WI38 (cell line): ENCODE data around the gene BRD7.

Source experiments
- H3K4me3 ChIP-seq: 2 replicates; pipeline ENCODE4 v1.5.1; 2011; ENCODE audit warnings: low read depth, mild to moderate bottlenecking, control low read depth, low read length
- TF ChIP-seq, protein P1 (sequence below): IDR thresholded peaks from 2 replicates; pipeline ENCODE4 v1.5.1; 2012; ENCODE audit warnings: low read depth, mild to moderate bottlenecking, control low read depth, low read length

Gene BRD7

GRCh38 chr16:50272111-50272571 lies 96.6 kb downstream of the BRD7 start:
- TF ChIP-seq, protein P1, sequence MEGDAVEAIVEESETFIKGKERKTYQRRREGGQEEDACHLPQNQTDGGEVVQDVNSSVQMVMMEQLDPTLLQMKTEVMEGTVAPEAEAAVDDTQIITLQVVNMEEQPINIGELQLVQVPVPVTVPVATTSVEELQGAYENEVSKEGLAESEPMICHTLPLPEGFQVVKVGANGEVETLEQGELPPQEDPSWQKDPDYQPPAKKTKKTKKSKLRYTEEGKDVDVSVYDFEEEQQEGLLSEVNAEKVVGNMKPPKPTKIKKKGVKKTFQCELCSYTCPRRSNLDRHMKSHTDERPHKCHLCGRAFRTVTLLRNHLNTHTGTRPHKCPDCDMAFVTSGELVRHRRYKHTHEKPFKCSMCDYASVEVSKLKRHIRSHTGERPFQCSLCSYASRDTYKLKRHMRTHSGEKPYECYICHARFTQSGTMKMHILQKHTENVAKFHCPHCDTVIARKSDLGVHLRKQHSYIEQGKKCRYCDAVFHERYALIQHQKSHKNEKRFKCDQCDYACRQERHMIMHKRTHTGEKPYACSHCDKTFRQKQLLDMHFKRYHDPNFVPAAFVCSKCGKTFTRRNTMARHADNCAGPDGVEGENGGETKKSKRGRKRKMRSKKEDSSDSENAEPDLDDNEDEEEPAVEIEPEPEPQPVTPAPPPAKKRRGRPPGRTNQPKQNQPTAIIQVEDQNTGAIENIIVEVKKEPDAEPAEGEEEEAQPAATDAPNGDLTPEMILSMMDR = no peak
- H3K4me3 ChIP-seq = no peak overlapping the region

- TF ChIP-seq, protein P1 = no peak
- no peak overlapping the region for H3K4me3 ChIP-seq
Measured at GRCh38 chr16:50271148-50272041, 97.4 kb downstream of the BRD7 start.

GRCh38 chr16:50270510-50271147 lies 98.2 kb downstream of the BRD7 start:
- TF ChIP-seq, protein P1 = no peak
- H3K4me3 ChIP-seq = no peak overlapping the region

DNA sequence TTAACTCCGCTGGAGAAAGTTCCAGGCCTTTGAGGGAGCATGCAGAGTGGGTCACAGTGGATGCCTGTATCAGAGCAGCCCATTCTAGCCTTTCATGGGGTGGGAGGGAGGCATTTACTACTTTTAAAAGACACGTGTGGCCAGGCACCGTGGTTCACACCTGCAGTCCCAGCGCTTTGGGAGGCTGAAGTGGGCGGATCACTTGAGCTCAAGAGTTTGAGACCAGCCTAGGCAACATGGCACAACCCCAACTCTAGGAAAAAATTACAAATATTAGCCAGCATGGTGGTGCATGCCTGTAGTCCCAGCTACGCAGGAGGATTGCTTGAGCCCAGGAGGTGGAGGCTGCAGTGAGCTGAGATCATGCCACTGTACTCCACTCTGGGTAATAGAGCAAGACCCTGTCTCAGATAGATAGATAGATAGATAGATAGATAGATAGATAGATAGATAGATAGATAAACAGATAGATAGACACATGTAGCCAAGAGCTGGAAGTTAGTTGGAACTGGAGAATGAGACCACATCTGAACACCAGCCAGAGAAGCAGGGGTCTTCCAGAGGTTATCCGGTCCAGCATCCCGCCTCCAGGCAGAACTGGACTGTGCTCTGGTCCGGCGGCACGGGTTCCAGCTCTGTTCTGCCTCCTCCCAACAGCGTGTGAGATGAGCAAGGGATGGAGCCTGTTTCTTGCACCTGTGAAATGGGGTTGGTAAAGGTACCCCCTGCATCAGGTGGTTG lies 98.8 kb downstream of the BRD7 start:
- TF ChIP-seq, protein P1 = no peak
- H3K4me3 ChIP-seq = no peak overlapping the region

- TF ChIP-seq, protein P1 = no peak
- H3K4me3 ChIP-seq = no peak overlapping the region
Measured at GRCh38 chr16:50269061-50269705, 99.6 kb downstream of the BRD7 start.

- H3K4me3 ChIP-seq = no peak overlapping the region
- TF ChIP-seq, protein P1 = no peak
Measured at GRCh38 chr16:50268352-50268751, 100.4 kb downstream of the BRD7 start.
